ENCODE measurements around the gene CEACAM18. TPM values are rescaled to one million over a fixed set of nuclear protein-coding genes. Genes with fewer than 3 reads are reported as not detected.

The CEACAM18 gene
- total and polyA plus RNA-seq, 2 of the 4 experiments (the other 2 are of a cell fraction), result not detected

DNA sequence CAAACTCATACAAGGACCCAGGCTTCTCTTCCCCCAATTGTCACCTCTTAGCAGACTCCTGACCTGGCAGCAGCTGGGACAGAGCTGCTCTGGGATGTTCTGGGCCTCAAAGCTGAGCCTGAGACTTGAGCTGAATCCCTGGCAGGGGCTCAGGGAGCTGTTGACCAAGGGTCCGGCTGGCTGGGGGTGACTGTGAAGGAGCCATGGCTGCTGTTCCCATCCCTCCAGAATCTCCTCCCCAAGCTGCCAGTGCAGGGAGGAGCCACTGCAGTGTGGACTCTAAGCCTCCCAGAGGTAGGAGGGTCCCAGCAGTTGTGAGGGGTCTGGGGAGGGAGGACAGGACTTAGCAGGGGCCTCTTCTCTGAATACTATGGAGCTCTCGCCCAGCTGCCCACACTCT, 51.0 kb downstream of the CEACAM18 start:
- no peak overlapping the region for H3K56ac ChIP-seq (ENCODE audit: extremely low read depth, insufficient read depth, low read length)
- ChIA-PET CTCF (no interaction called here), POLR2A (ENCODE audit: unreplicated experiment) (no interaction called here)
- H3K4me1 ChIP-seq (ENCODE audit: control insufficient read depth, insufficient read depth, low read length), result no peaks in the 10 kb centered on the region
- no peak overlapping the region for H2AK9ac ChIP-seq (replicated peaks; ENCODE audit: low read depth, low read length, poor library complexity)
- 0 out of 2 replicates have a peak, but pooled peaks cover 2% of the 10 kb centered on the region for H3K9me3 ChIP-seq (ENCODE audit: control insufficient read depth, insufficient read depth, low read length)
- no TSS peak for BruUV-seq (replicated peaks)
- no peak overlapping the region for H4K5ac ChIP-seq (ENCODE audit: low read depth, low read length)
- TF ChIP-seq SMC3 (IDR thresholded peaks at IDR 0.05; ENCODE audit: low read depth, low read length) (no peak), RCOR1 (IDR thresholded peaks at IDR 0.05; ENCODE audit: insufficient replicate concordance, low read length) (no peak), RAD21 (IDR thresholded peaks at IDR 0.05; ENCODE audit: low read length) (no peak), POLR2A (IDR thresholded peaks at IDR 0.05; ENCODE audit: low read depth, low read length) (no peak), FOS (IDR thresholded peaks at IDR 0.05; ENCODE audit: low read depth, low read length) (no peak), MXI1 (IDR thresholded peaks at IDR 0.05; ENCODE audit: borderline replicate concordance, low read depth, low read length) (no peak), NFE2L2 (IDR thresholded peaks at IDR 0.05; ENCODE audit: low read depth, low read length) (no peak)
- TF ChIP-seq, protein P1, sequence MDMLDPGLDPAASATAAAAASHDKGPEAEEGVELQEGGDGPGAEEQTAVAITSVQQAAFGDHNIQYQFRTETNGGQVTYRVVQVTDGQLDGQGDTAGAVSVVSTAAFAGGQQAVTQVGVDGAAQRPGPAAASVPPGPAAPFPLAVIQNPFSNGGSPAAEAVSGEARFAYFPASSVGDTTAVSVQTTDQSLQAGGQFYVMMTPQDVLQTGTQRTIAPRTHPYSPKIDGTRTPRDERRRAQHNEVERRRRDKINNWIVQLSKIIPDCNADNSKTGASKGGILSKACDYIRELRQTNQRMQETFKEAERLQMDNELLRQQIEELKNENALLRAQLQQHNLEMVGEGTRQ (IDR thresholded peaks at IDR 0.05; ENCODE audit: low read depth, low read length), result no peak
- no CpG with 5 or more reads among the region's 2 CpGs for WGBS, 2 experiments (ENCODE audit: extremely low coverage in 2 of 2, insufficient read length in 1 of 2)
- no peak overlapping the region for H3K23ac ChIP-seq (ENCODE audit: low read depth, low read length)
- H3K36me3 ChIP-seq (ENCODE audit: control insufficient read depth, insufficient read depth, low read length), result no peaks in the 10 kb centered on the region
- no peak overlapping the region for H2AK5ac ChIP-seq (ENCODE audit: low read depth, low read length)
- no peak overlapping the region for H2BK120ac ChIP-seq (ENCODE audit: low read depth, low read length)
- H3K4me3 ChIP-seq (ENCODE audit: insufficient read depth, low read depth, low read length), result no peak overlapping the region
- H3K79me1 ChIP-seq (ENCODE audit: low read depth in 1 of 2, low read length in 2 of 2), result no peaks in the 10 kb centered on the region
- no peaks in the 10 kb centered on the region for H3K27me3 ChIP-seq (ENCODE audit: control insufficient read depth, insufficient read depth, low read length)
- in situ Hi-C loops (cut with MboI; ENCODE audit: low sequenced_read_pairs), result no loop called here
- dilution Hi-C loops (cut with HindIII; ENCODE audit: low sequenced_read_pairs, unreplicated experiment), result no loop called here
- no peak overlapping the region for H3K14ac ChIP-seq (replicated peaks; ENCODE audit: low read depth, low read length)
- no peak overlapping the region for H2AFZ ChIP-seq (replicated peaks; ENCODE audit: low read length, poor library complexity)
- intact Hi-C loops (cut with micrococcal nuclease), result no loop called here
- H3K9ac ChIP-seq (ENCODE audit: low read depth, low read length), result no peak overlapping the region
- no peak overlapping the region for H3K4me2 ChIP-seq (ENCODE audit: low read depth, low read length)
- no peak overlapping the region for H2BK20ac ChIP-seq (ENCODE audit: low read depth, low read length)
- H3K18ac ChIP-seq (ENCODE audit: low read depth, low read length), result no peak overlapping the region
- no peaks in the 10 kb centered on the region for H3K9me1 ChIP-seq (ENCODE audit: insufficient read depth, low read length)
- no peak overlapping the region for H3K27ac ChIP-seq (ENCODE audit: insufficient read depth, low read length)
- H3K4ac ChIP-seq (ENCODE audit: low read depth, low read length), result no peak overlapping the region
- H2BK15ac ChIP-seq (ENCODE audit: low read depth, low read length), result no peak overlapping the region
- no peaks in the 10 kb centered on the region for H4K20me1 ChIP-seq (ENCODE audit: insufficient read depth, low read length)
- no peak for DNase-seq
- H4K91ac ChIP-seq (ENCODE audit: insufficient read depth, low read depth, low read length), result no peak overlapping the region
- no peak overlapping the region for H4K8ac ChIP-seq (ENCODE audit: low read depth in 2 of 2, low read length in 2 of 2)
- no peak overlapping the region for H2BK5ac ChIP-seq (ENCODE audit: low read depth, low read length, poor library complexity, severe bottlenecking)
- no peak for ATAC-seq (ENCODE audit: low read depth)

Measured in IMR-90 (cell line).